ENCODE measurements around the gene MATN4. TPM values are rescaled to one million over a fixed set of nuclear protein-coding genes. Genes with fewer than 3 reads are reported as not detected.

MATN4 gene
- total and polyA plus RNA-seq, 2 of the 13 experiments (the other 11 are each of a cell fraction or from before 2014, with no cell fraction given), result not detected

DNA sequence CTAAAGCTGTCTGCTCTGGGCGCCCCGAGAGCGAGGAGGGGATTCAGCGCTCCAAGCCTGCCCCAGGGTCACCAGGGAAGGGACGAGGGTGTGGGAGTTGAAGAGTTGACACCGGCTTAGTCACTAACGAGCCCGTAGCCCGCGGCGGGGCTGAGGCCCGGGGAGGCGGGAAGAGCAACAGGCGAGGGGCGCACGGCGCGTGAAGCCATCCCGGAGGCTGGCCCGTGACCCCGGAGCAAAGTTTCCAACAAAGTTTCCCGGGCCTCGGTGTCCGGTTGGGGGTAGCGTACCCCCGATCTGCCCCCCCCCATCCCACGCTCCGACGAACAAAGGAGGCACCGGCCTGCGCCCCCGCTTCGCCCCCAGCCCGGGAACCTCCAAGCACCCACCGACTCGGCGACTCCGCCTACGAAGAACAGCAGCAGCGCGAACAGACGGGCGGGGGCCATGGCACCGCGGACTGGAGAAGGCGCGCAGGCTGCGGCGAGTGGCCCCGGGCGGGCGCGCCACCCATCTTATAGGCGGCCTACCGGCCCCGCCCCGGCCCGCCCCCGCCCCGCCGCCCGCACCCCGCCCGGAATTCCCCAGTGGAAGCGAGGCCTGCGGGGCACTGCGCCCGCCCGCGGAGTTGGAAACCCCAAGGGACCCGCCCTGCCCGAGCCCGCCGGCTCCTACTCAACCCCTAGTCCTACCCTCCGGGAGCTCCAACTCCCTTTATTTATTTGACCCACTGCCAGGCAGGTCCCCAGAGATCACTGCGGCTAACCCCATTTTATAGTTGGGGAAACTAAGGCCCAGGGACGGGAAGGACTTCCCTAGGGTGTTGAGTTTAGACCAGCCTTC, 40.1 kb upstream of the MATN4 start, which contains the start of gene SDC4 (continued):
- TF ChIP-seq, protein P1, sequence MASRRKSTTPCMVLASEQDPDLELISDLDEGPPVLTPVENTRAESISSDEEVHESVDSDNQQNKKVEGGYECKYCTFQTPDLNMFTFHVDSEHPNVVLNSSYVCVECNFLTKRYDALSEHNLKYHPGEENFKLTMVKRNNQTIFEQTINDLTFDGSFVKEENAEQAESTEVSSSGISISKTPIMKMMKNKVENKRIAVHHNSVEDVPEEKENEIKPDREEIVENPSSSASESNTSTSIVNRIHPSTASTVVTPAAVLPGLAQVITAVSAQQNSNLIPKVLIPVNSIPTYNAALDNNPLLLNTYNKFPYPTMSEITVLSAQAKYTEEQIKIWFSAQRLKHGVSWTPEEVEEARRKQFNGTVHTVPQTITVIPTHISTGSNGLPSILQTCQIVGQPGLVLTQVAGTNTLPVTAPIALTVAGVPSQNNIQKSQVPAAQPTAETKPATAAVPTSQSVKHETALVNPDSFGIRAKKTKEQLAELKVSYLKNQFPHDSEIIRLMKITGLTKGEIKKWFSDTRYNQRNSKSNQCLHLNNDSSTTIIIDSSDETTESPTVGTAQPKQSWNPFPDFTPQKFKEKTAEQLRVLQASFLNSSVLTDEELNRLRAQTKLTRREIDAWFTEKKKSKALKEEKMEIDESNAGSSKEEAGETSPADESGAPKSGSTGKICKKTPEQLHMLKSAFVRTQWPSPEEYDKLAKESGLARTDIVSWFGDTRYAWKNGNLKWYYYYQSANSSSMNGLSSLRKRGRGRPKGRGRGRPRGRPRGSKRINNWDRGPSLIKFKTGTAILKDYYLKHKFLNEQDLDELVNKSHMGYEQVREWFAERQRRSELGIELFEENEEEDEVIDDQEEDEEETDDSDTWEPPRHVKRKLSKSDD (CRISPR knock-in tag; IDR thresholded peaks at IDR 0.05; ENCODE audit: low read depth), result 0 out of 2 replicates have a peak, but pooled peaks have one; percentile 72
- peak; percentile 84 for TF ChIP-seq ZNF574 (CRISPR knock-in tag; IDR thresholded peaks at IDR 0.05)
- peak; percentile 78 for TF ChIP-seq MED8 (CRISPR knock-in tag; IDR thresholded peaks at IDR 0.05; ENCODE audit: insufficient replicate concordance)
- peak; percentile 90 for TF ChIP-seq ZNF816 (CRISPR knock-in tag; IDR thresholded peaks at IDR 0.05; ENCODE audit: borderline replicate concordance)
- peak; percentile 18; the same call in 1 of the 2 replicates for TF ChIP-seq YEATS4 (CRISPR knock-in tag; IDR thresholded peaks at IDR 0.05; ENCODE audit: borderline replicate concordance)
- TF ChIP-seq ZNF431 (CRISPR knock-in tag; IDR thresholded peaks at IDR 0.05; ENCODE audit: borderline replicate concordance, low read depth), result no peak; the same call in 1 of the 2 replicates
- TF ChIP-seq ZSCAN25 (CRISPR knock-in tag; IDR thresholded peaks at IDR 0.05), result no peak
- no peak for TF ChIP-seq TOPORS (CRISPR knock-in tag; IDR thresholded peaks at IDR 0.05)
- no peak for TF ChIP-seq REXO4 (CRISPR knock-in tag; IDR thresholded peaks at IDR 0.05; ENCODE audit: borderline replicate concordance)
- TF ChIP-seq NONO (IDR thresholded peaks at IDR 0.05), result no peak
- TF ChIP-seq NONO (CRISPR knock-in tag; conservative IDR thresholded peaks at IDR 0.05), result peak; percentile 68; the same call in 1 of the 2 replicates
- TF ChIP-seq, protein P2, sequence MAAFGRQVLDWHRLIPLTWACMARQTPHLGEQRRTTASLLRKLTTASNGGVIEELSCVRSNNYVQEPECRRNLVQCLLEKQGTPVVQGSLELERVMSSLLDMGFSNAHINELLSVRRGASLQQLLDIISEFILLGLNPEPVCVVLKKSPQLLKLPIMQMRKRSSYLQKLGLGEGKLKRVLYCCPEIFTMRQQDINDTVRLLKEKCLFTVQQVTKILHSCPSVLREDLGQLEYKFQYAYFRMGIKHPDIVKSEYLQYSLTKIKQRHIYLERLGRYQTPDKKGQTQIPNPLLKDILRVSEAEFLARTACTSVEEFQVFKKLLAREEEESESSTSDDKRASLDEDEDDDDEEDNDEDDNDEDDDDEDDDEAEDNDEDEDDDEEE (CRISPR knock-in tag; IDR thresholded peaks at IDR 0.05), result peak; percentile 61; the same call in 1 of the 2 replicates
- no peak for TF ChIP-seq ZBTB37 (CRISPR knock-in tag; IDR thresholded peaks at IDR 0.05)
- TF ChIP-seq NFYC (CRISPR knock-in tag; IDR thresholded peaks at IDR 0.05), result no peak
- no peak; the same call in 1 of the 2 replicates for TF ChIP-seq SNAI1 (CRISPR knock-in tag; IDR thresholded peaks at IDR 0.05; ENCODE audit: borderline replicate concordance)
- peak; percentile 74 for TF ChIP-seq TEF (CRISPR knock-in tag; IDR thresholded peaks at IDR 0.05)
- peak; percentile 74 for TF ChIP-seq RXRB (CRISPR knock-in tag; IDR thresholded peaks at IDR 0.05; ENCODE audit: borderline replicate concordance)
